ENCODE measurements around the gene TBX15.
"Not testable (repeated sequence)": the region's sequence is repeated elsewhere in the genome, so short reads cannot be mapped to it uniquely, and the experiment has no call there.

Gene TBX15

DNA sequence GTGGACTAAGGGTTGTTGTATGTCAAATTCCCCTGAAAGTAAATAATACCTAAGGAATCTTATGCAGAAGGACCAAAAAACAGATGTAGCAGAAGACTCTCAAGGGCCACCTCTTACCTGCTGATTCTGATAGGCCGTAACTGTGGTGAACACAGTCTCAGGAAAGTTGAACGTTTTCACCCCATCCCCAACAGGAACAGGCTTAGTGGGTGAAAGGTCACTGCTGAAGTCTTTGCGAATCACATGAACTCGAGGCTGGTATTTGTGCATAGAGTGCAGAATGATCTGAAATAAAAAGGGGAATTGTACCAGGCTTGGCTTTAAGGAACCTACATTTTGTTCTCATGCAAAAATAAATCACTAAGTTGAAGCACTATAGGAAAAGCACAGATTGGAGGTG, 64.8 kb downstream of the TBX15 start:
- no peak for DNase-seq

DNA sequence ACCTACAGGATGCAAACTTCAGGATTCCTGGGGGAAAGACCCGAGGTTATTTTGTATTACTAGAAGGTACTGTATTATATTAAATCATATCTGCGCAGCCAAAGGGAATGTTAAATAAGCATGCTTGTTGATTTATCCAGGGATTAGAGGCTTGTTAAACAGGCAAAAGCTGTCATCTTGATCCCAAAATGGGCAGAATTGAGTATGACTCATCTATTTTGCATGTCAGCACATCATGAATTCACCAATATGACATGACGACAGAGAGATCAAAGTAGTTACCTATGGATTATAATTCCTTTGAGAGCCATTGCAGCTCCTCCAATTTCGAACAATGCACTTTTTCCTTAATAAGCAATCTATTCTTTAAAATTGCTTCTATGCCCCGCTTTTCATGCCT, 66.1 kb downstream of the TBX15 start:
- no peak for DNase-seq

DNA sequence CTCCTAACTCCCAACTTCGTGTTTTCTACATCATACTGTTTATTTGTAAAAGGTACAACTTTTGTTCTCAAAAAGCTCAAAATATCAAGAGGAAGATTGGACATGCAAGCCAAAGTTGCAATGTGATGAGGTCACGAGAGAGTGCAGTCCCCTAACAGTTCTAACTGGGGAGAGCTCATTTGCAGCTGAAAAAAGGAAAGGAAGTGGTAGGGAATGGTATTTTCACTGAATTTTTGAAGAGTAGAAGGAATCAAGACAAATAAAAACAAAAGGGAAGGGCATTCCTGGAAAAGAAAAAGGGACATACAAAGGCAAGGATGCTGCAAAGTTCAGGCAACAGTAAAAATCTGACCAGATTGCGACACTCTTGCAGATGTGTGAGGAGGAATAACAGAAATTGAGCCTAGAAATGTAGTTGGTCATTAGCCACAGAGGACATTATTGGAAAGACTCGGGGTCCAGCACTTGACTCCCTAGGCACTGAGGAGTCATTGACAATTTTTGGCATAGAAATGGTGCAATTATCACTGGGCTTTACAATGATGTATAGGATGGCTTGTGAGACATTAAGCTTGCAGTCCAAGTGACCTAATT, 67.9 kb downstream of the TBX15 start:
- DNase-seq, result no peak

DNA sequence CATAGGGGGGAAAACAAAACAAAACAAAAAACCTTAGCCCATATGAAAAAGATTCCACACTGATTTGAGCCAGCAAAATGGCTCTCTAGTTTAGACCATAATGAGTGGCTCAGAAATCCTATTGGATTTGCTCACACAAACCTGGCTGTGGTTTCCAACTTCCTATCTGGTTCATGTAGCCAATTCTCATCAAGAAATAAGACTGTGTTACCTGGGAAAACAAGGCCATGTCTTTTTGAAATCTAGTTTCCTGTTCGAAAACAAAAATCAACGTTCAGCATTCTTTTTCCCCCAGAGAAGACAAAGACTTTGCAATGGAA, 69.2 kb downstream of the TBX15 start:
- no peak for DNase-seq

DNA sequence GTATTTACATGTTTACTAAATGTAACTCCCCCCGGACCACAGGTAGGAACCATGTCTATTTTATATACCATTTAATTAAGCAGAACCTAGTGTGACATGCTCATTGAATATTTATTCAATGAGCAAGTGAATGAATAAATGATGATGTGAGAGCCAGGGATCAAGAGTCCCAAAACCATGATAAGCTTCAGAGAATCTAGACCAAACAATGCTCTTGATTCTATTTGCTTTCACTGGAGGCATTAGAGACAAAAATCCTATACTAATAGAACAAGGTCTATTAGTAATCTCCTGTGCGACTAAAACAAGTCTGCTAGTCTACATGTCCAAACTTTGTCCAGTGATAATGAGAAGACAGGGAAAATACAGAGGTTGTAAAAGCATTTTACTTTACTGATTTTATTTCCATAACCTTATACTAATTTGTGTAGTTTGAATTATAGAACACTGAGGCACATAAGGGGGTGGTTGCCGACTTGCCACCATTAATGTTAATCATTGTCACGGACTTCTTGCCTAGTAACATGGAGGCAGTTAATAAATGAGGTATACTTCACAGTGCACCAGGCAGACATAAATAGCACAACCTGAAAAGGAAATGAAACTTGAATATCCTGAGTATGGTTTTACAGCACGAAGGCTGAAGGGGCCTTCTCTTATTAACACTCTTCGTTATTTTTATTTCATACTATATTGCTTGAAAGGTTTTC, 69.8 kb downstream of the TBX15 start:
- no peak for DNase-seq

DNA sequence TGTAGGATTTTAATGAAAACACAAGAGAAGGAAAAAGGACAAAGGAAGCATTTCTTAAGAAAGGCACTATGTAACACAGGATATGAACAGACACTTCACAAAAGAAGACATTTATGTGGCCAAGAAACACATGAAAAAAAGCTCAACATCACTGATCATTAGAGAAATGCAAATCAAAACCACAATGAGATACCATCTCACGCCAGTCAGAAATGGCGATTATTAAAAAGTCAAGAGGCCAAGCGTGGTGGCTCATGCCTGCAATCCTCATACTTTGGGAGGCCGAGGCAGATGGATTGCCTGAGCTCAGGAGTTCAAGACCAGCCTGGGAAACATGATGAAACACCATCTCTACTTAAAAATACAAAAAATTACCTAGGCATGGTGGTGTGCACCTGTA, 71.8 kb downstream of the TBX15 start:
- DNase-seq, result not testable (repeated sequence)

DNA sequence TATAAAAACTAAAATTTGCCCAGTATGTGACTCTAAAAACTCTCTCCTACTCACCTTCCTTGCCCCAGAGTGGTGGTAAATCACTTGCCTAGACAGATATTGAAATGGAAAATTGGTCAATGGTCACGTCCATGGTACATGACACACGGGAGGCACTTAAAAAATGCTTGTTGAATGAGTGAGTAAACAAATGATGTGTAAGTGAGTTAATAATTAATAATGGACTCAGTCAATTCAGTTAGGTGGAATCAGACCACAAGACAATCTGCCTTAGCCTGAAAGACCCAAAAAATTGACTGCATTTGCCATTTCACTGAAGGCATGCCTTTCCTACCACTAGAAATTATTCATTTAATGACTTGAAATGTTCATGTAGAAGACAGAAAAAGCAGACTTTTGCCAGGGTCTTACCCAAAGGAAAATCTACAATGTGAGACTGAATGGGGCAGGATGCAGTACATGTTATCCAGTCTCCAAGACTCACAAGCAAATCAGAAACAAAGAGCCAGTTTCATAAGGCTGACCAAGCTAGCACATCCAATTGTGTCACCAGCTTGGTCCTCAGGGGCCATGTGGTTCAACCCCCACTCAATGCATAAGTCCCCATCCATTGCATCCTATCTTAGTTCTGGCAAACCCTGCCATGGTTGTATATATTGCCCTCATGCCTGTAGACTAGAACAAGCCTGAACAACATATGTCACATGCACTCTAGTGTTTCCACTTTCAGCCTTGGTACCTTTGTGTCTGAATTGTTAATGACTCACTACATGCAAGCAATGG, 73.6 kb downstream of the TBX15 start:
- no peak for DNase-seq

DNA sequence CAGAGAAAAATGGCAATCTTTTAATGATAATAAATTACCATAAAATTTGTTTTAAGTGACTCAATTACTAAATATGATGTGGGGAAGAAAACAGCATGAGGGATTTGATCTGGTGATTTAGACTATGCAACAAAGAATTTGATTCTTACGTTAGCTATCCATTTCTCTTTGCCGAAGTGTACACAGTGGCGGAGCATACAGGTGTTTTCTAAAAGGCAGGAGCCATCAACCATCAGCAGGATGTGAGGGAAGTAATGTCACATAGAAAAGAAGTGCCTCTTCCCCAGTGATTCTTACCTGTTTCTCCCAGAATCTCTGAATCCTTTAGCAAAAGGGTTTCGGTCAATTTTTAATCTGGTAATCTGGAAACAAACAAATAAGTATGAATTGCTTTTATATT, 74.3 kb downstream of the TBX15 start:
- no peak for DNase-seq

DNA sequence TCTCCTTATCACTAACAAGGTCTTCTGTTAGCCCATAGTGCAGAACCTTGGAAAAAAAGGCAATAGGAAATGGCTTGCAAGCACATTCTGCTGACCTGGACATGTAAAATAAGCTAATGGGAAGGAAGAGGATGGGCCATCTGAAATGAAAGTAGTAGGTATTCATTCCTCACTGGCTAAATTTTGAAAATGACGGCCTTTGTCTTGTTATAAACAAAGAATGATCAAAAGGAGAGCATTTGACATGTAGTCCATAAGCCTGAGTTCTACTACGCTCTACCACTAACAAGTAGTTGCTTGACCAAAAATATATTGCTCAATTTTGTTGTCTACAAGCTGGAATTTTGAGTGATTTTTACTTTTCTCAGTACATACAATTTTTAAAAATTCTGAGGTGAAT, 75.6 kb downstream of the TBX15 start:
- no peak for DNase-seq

DNA sequence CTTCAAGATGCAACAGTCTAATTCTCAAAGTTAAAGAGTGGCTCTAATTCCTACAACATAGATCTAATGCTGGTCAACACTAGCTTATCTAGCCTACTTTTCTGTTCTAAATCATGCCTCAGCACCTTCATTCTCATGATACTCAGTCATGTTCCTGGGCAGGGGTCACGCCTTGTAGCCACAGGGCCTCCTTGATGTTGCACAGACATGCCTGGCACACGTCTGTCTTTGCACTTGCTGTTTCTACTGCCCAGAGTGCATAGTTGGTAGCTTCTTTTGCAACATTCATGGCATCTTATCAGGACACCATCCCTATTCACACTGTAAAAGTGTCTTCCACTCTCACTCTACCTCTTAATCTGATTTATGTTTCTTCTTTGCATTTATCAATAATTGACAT, 76.6 kb downstream of the TBX15 start:
- DNase-seq, result no peak

DNA sequence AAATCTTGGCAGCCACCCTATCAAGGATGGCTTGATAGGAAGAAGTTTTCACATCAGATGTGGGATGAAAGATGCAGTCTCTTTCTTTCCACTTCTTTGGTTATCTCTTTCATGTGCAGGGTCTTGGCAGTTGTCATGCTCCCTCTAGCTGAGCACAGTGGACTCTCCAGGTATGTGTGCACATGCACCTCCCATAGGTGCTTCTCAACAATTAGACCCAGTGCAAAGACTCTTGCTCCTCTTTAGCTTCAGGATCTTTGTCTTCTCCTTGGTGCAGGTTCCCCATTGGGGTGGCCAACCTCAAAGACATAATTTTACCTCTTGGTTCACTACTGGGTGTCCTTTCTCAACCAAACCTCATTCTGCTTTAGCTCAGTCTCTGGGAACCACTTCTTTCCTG, 80.7 kb downstream of the TBX15 start:
- no peak for DNase-seq

DNA sequence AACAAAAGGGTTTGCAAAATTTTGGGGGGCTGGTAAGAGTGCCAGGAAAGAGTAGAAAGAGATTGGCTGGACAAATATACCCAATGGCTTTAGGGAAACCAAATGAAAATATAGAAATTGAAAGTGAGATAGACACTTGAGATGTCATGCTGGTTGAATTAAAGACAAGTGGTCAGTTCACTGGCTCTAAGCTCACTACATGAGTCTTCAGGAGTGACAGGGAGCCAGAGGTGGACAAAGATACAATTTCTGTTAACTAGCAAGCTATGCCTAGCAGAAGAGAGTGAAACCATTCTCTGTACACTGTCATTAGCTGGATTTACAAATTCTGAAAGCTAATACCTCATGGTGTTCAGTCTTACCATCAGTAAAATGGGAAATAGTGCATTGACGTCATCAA, 82.5 kb downstream of the TBX15 start:
- DNase-seq, result no peak

DNA sequence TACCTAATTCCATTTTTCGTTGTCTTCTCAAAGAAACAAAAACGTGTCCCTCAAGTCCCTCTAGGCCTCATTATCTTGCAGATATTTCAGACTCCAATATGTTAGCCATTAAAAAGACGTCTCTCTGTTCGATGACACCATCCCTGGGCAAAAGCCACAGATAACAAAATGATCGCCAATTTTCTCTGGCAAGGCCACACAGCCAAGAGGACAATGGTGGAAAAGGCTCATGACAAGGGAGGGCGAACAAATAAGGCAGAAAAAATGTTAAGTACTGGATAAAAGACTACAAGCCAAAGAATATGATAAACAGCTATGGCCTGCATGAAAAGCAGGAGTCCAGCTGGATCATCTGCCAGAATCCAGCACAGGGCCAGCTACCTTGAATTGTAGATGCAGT, 82.9 kb downstream of the TBX15 start:
- peak; percentile 25 to 64 for DNase-seq

DNA sequence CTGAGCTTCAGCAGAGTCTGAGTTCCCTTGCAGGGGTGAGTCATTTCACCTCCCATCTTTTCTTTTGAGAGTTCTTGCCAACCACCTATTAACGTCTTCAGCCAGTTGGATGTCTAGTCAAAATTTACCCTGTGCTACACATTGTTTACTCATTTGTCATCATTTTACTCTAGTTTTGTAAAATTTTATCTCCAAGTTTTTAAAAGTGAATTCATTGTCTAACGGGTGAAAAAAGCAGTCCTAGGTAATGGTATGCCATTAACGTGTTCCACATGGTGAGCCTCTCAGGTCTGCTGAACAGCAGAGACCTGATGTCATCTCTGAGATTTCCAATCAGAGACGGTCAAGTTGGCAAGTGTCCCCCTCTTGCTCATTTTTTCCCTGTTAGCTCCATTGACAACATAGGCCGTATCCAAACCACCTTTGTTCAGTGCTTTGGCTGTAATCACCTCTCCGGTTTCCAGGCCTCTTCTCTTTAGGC, 85.4 kb downstream of the TBX15 start:
- DNase-seq, result peak in 1 of 2 experiments; percentile 64

DNA sequence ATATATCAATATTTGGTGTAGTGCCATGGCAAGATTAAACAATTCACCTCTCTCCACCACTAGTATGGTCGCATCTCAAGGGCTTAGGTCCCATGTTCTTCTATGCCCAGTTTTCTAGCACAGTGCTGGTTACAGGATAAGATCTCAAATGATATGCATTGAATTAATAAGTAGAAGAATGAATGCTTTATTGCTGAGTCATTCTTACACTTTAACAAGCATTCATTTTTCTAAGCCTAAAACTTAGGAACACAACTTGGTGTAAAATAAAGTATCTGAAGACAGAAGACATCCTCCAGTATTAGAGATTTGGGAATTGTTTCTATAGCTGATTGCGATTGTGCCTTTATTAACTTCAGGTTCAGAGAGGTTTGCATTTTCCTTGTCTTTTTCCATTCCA, 85.8 kb downstream of the TBX15 start:
- DNase-seq, result no peak

DNA sequence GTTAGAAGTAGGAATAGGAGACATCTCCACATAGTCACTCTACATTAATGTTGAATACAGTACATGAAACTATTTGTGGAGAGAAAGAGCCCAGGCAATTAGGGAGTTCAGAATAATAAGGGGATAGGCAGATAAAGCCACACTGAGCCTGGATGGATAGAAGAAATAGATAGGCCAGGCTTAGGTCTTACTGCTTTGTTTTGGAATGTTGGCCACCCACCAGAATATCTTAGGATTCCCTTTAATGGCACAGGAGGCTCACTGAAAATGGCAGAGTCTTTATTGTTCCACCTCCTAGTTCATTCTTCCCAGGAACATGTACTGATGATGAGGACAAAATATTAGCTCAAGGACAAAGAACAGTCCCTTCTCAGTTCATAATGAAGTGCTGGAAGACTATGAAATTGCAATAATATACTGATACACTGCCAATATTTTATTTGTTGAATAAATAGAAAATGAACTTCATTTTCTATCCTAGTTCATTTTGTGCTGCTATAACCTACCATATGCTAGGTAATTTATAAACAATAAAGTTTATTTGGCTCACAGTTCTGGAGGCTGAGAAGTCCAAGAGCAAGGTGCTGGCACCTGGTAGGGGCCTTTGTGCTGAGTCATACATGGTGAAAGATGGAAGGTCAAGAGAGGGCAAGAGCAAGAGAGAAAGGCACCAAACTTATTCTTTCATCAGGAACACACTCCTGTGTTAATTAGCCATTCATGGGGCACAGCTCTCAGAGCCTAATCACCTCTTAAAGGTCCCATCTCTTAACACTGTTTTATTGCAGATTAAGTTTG, 87.3 kb downstream of the TBX15 start:
- DNase-seq, result no peak

DNA sequence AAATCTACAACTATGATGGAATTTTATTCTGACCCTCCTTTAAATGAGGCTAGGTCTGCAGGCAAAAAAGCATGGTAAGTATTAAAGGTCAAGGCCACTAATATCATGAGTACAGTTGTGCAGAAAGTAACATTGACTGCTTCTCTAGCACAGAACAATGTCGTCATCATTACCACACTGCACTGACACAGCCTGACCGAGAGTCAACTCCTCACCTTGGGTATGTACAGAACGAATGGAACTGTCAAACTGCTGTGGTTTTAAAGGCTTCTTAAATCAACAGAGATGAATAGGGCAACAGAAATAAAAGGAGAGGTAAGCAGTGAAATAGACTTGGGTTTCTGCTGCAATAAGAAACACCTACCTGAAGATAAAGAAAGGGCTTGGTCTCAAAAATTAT, 88.8 kb downstream of the TBX15 start:
- DNase-seq, result no peak

DNA sequence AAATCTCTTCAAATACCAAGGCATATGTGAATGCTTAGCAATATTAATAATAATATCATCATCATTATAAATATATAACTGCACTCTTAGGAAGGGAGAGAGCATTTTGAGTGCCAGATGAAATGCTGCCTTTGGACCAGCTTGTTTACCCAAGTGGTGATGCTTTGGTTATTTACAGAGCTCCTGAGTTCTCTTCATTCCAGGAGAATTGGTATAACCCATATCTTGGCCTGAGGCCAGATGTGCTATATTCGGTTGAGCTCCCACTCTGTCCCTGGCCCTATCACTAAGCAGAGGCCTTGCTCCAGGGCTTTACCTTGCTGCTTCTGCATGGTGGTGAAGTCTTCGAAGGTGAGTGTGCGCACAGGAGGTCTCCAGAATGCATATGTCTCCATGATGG, 89.4 kb downstream of the TBX15 start:
- DNase-seq, result peak in 1 of 2 experiments; percentile 40

DNA sequence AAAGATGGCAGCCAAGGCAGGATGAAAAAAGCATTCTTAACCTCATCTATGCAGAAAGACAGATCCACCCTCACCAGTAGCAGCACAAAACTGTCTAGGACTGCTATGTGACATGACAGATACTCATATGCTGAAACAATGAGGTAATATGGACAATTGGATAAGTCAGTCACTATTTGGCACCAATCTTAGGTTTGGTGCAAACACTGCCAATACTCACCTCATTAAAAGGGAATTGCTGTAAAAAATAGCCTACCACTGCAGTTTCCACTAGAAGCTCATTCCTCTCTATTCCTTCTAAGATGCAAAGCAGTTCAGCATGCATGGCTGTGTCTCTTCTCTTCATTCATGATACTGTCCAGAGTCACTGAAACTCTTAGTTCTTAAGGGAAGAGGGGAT, 91.7 kb downstream of the TBX15 start:
- peak in 1 of 2 experiments; percentile 32 for DNase-seq

DNA sequence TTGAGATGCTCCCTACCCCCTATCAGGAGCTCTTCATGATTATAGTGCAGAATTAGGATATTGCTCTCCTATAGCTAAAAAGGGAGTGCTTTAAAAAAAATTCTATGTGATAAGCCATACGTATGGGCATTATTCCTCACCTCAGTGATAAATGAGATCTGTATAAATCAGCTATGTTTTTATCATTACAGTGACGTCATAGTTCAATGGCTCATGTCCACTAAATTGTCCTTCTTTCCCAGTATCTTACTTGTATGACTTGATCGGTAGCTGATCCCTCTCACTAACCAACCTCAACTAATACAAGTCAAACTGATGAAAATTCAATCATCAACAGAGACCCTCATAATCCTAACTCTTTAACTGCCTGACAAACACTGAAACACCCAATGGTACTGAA, 93.3 kb downstream of the TBX15 start:
- no peak for DNase-seq

DNA sequence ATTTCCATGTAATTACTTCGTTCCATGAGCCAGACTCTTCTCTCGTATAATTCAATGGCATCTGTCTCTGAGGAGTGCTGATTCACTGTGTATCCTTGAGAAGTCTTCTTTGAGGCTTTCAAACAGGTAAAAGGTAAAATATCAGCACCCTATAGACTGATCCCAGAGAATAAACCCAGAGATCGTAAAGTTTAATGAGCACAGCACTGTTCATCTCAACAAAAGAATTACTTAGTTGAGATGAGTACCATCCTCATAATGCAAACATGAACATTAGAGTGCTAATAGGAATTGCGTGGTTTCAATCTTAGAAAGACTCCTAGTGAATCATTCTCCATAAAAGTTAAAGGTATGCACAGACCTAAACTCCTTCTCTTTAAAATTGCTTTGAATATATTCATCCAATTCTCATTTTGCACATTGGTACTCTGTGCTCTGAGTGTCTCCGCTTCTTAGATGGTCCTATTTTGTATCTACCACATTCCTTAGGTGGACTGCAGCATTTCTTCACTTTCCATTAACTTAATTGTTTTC, 97.2 kb downstream of the TBX15 start:
- no peak for DNase-seq

DNA sequence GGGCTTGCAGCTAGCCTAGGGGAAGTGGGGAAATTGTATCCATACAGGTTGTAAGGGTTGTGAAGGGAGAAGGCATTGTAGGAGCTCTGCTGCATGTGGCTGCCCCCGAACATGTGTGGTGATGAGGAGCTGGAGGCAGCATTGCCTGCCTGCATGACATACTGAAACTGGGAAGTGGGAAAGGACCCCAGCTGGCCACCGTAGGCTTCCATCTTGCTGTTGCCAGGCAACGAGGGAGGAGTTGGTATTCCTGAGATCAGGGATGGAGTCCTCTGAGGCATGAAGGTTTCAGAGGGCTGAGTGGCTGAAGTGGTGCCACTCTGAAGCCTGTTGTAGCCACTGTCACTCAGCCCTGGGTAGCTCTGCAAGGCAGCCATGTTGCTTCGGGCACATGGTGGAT, 103.2 kb downstream of the TBX15 start:
- no peak for DNase-seq

DNA sequence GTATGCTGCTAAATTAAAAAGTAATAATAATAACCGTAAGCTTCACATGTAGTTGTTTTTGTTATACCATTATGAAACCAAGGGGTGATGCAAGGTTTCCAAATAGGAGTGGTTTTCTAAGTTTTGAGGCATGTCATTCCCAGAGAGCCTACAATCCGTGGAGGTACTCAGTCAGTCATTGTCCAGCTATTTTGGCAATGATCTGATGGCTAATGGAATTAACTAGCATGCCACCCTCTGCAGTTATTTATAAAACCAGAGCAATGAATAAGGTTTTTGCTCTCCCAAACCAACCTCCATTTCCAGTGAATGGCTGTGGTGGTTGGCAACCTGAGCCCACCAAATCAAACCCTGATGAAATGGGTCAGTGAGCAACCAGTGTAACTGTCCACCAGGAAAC, 106.4 kb downstream of the TBX15 start:
- DNase-seq, result no peak

Data from NCI-H446 (cell line).